GM19372 (cell line): ENCODE data around the gene ENOPH1.
"Not testable (repeated sequence)": the region's sequence is repeated elsewhere in the genome, so short reads cannot be mapped to it uniquely, and the experiment has no call there.

Source experiments
- ATAC-seq: cut with Tn5 transposase; IDR thresholded peaks from one replicate; pipeline ENCODE4 v1.9.1; 2021; ENCODE audit warnings: mild to moderate bottlenecking, low read depth, moderate library complexity; ENCODE audit not compliant: unreplicated experiment

The ENOPH1 gene

DNA sequence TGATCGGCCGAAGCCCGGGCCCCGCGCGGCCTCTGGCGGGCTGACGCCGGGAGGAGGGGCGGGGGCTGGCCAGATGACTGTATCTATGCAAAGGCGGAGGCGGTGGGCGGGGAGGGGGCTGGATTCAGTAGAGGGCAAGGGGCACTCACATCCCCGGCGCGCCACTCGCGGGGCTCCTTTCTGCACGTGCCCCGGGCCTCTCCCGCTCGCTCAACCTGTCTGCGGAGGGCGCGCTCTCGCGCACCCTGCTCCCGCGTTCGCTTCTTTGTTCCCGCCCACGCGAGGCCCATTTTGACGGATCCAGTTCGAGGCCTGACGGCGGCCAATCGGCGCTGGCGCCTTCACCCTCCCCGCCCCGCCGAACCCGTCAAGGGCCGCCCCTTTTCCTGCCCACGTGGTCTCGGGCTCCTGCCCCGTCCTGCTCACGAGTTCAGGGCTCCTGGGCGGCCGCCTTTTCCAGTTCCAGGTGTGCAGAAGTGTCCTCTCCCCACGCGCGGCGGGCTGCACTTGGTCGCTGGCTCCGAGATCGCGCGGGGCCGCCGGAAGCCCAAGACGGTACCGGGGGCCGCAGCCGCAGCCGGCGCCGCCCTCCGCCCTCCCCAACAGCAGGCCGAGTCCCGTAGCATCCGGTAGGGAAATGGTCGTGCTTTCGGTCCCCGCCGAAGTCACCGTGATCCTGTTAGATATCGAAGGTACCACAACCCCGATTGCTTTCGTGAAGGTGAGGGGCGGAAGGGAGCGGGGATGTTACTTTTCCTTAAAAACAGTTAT lies at the start of gene ENOPH1, which contains the start of gene HNRNPDL:
Gene ENOPH1 (plus strand): TSS at position 398 of the 771 bp plus-strand sequence. CDS start 240 bp downstream, at position 638.
Gene HNRNPDL (minus strand): TSS at position 270 of the 771 bp plus-strand sequence. CDS start 772 bp downstream, outside the sequence.
- peak; percentile 61 for ATAC-seq

- no peak for ATAC-seq
Measured at GRCh38 chr4:82380831-82381230, 49.6 kb upstream of the ENOPH1 start.

- no peak for ATAC-seq
Measured at GRCh38 chr4:82381235-82381634, 49.2 kb upstream of the ENOPH1 start.

DNA sequence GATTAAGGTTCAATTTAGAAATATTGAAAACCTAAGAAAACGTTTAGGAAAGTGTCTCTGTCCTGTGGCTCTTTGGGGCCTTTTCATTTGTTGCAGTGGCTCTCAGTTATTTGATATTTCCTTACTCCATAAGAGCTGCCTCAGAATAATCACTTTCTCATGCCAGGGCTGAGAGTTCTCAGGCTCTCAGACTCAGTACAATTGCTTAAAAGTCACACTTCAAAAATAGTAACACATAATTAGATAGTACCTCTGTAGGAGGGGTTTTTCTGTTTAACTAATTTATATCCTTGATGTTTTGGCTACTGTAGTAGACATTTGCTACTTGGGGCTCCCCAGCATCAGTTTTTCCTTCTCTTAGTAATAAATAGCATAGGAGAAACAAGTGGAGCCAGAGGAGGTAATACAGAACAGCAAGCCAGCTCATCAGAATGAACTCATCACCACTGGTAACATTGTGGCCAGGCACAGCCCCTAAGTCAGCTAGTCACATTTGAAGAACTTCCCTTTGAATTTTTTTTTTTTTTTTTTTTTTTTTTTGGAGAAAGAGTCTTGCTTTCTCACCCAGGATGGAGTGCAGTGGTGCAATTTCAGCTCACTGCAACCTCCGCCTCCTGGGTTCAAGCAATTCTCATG lies 48.6 kb upstream of the ENOPH1 start:
- no peak for ATAC-seq

DNA sequence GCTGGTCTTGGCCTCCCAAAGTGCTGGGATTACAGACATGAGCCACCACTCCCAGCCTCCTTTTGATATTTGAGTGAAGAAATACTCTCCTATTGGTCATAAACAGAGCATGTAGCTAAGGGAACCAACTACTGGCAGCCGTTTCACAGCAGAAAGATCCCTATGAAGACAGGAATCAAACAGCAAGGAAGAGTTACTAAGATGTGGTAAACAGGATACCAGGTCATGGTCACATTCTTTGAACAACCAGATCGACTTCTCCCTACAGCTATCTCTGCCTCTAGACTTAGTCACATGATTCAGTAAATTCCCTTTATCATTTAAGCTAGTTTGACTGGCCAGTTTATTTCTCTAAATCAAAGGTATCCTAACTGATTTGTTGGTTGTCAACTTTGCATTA lies 47.6 kb upstream of the ENOPH1 start:
- ATAC-seq: no peak

DNA sequence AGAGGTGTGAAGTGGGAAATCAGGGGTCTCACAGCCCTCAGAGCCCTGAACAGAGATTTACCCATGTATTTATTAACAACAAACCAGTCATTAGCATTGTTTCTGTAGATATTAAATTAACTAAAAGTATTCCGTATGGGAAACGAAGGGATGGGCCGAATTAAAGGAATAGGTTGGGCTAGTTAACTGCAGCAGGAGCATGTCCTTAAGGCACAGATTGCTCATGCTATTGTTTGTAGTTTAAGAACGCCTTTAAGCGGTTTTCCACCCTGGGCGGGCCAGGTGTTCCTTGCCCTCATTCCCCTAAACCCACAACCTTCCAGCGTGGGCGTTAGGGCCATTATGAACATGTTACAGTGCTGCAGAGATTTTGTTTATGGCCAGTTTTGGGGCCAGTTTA lies 44.1 kb upstream of the ENOPH1 start:
- not testable (repeated sequence) for ATAC-seq

DNA sequence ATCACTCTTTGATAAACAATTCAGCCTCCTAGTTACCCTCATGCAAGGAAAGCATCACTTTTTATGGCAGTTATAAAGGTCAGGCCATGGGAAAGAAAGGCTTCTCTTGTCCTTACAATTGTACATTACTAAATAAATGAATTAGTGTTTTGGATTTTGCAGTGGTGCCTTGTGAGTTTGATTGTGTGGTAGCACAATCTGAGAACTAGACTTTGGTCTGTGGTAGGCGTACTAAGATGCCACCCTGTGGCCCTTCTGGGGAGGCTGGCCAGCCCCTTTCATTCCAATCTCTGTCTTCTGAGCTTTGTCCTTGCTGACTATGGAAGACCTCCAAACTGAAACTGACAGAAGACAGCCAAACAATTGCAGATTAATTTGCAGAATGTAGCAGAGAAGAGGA lies 42.0 kb upstream of the ENOPH1 start:
- no peak for ATAC-seq

DNA sequence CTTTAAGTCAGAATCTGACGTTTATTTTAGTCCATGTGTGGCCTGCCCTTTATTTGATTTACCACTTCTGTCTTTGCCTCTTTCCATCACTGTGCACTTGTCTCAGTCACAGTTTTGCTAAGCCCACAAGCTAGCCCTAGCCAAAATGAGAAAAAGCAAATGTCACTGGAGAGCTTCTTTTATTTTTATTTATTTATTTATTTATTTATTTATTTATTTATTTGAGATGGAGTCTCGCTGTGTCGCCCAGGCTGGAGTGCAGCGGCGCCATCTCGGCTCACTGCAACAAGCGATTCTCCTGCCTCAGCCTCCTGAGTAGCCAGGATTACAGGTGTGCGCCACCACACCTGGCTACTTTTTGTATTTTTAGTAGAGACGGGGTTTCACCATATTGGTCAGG lies 40.3 kb upstream of the ENOPH1 start:
- not testable (repeated sequence) for ATAC-seq

- ATAC-seq: no peak
Measured at GRCh38 chr4:82394896-82395295, 35.5 kb upstream of the ENOPH1 start.

- no peak for ATAC-seq
Measured at GRCh38 chr4:82397527-82397926, 32.9 kb upstream of the ENOPH1 start.

DNA sequence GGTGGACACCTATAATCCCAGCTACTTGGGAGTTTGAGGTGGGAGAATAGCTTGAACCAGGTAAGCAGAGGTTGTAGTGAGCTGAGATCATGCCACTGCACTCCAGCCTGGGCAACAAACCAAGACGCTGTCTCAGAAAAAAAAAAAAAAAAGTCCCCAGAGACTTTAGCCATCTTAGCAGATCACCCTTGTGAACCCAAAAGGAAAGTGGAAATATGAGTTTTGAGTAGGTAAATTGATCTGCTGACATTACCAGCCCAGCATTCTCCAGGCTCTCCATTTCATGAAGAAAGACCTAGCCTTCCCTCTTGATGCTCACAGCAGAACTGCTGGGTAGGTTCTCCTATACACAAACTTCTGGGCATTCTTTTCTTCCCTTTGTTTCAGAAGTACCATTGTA lies 32.1 kb upstream of the ENOPH1 start:
- ATAC-seq: no peak

DNA sequence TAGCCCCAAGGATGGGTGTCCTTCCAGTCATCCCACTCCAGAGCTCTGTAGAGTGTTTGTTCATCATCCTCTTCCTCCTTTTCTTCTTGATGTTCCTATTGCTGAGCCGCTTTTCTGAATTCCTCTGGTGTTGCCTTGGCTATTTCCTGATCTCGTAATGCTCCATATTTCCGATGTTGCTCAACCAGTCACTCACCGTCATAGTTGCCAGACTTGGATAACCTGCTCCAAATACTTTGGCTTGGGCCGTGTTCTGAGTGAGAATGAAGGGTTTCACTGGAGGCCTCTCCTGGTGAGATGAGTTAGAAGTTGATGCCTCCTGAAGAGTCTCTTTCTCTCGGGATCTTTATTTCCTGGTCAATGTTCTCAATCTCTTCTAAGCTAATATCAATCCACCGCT lies 28.8 kb upstream of the ENOPH1 start:
- no peak for ATAC-seq

DNA sequence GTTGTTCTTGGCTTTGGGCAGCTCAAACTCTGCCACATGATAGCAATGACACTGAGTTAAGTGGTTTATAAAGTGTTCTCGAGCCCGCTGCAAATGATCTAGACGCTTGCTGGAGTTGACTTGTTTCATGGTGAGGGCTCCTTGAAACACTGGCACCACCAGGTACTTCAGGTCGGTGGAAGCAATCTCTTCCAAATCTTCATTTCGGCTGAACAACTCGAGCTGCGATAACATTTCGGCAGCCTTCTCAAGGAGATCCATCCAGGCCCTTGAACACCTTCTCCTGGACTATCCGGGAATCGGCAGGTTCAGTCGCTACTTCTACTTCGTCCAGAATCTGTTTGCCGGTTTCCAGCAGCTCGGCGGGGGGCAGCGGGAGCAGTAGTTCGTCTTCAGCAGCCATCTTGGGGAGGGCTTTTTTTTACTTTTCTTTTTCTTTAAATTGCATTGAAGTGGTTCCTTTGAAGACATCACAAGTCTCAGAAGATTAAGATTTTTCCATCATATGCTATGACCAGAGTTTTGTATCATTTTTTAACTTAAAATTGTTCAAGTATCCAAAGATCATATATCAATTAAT lies 28.1 kb upstream of the ENOPH1 start:
- no peak for ATAC-seq

DNA sequence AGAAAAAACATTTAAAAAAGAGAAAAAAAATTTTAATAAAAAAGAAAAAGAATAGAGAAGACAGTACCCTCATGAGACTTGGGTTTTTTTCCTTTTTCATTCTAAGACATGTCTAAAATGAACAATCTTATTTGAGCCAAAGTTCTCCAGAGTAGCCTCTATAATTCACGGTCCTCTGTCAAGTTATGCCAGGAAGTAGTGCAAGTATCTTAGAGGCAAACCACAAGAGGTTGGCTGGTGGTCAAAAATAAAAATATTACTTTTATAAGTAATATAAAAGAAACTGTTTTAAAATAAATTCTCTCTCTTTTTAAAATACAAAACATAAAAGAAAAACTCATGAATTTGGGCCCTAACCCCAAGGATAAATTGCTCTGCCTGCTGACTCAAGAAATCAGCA lies 26.7 kb upstream of the ENOPH1 start:
- no peak for ATAC-seq

- ATAC-seq: not testable (repeated sequence)
Measured at GRCh38 chr4:82415061-82415460, 15.3 kb upstream of the ENOPH1 start.

- ATAC-seq: no peak
Measured at GRCh38 chr4:82415922-82416365, 14.4 kb upstream of the ENOPH1 start.

DNA sequence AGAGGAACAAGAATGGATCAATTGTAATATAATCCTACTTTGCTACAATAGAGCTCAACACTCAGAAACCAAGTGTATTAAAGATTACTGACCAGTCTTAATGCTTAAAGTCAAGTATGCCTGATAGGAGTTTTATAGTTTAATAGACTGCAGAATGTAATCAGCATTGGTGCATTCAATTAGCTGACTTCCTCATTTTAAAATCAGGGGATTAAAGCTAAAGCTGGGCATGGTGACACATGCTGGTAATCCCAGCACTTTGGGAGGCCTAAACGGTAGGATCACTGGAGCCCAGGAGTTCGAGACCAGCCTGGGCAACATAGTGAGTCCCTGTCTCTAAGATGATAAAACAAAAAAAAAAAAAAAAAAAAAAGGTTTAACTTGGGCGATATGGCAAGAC lies 10.9 kb upstream of the ENOPH1 start:
- no peak for ATAC-seq

- ATAC-seq: no peak
Measured at GRCh38 chr4:82421796-82422560, 8.4 kb upstream of the ENOPH1 start.

DNA sequence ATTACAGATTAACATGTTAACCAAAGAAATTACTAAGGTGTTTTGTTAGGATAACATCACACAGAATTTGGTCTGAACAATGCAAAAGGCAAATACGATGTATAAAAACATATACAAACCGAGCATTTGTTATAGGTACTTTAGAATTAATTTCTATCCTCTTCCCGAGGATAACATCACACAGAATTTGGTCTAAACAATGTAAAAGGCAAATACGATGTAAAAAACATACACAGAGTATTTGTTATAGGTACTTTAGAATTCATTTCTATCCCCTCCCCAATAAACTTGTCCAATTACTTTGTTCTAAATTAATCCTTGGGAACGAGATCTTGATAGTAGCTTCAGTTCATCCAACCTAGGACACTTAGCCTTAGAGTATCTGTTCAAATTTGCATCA lies 7.8 kb upstream of the ENOPH1 start:
- no peak for ATAC-seq

- no peak for ATAC-seq
Measured at GRCh38 chr4:82423245-82424054, 6.9 kb upstream of the ENOPH1 start.
